Karpas-422 (cell line): ENCODE measurements around the gene IFT52. TPM values are rescaled to one million over a fixed set of nuclear protein-coding genes. Genes with fewer than 3 reads are reported as not detected.
"Not testable (repeated sequence)": the region's sequence is repeated elsewhere in the genome, so short reads cannot be mapped to it uniquely, and the experiment has no call there.

Experiments
- DNase-seq: peaks from one replicate; pipeline ENCODE4 v3.0.0-alpha.2; 2015
- H2AFZ ChIP-seq: fragments of 200-600 bp; sonication (generic); 2 replicates; pipeline ENCODE4 v1.6.1; 2014; ENCODE audit warnings: antibody characterized with exemption, low read length, mixed read lengths
- H3K27ac ChIP-seq: fragments of 200-600 bp; sonication (generic); 2 replicates; pipeline ENCODE4 v1.5.1; 2014; ENCODE audit warnings: mild to moderate bottlenecking, low read length, moderate library complexity
- H3K27me3 ChIP-seq: fragments of 200-600 bp; sonication (generic); 2 replicates; pipeline ENCODE4 v1.6.1; 2014; ENCODE audit warnings: low read length, mixed read lengths
- H3K36me3 ChIP-seq: fragments of 200-600 bp; sonication (generic); 2 replicates; pipeline ENCODE4 v1.6.1; 2014; ENCODE audit warnings: low read length, mixed read lengths; ENCODE audit not compliant: insufficient read depth
- H3K4me1 ChIP-seq: fragments of 200-600 bp; sonication (generic); 2 replicates; pipeline ENCODE4 v1.6.1; 2014; ENCODE audit warnings: mild to moderate bottlenecking, low read length, mixed read lengths
- H3K4me2 ChIP-seq: fragments of 200-600 bp; sonication (generic); 2 replicates; pipeline ENCODE4 v1.6.1; 2014; ENCODE audit warnings: low read length, low read depth, mild to moderate bottlenecking; ENCODE audit not compliant: poor library complexity, severe bottlenecking
- H3K4me3 ChIP-seq: fragments of 200-600 bp; sonication (generic); 2 replicates; pipeline ENCODE4 v1.5.1; 2014; ENCODE audit warnings: mild to moderate bottlenecking, antibody characterized with exemption, low read length, mixed read lengths
- H3K79me2 ChIP-seq: fragments of 200-600 bp; sonication (generic); 2 replicates; pipeline ENCODE4 v1.6.1; 2014; ENCODE audit warnings: mild to moderate bottlenecking, low read length, mixed read lengths
- H3K9ac ChIP-seq: fragments of 200-600 bp; sonication (generic); 2 replicates; pipeline ENCODE4 v1.6.0; 2014; ENCODE audit warnings: low read length
- H3K9me2 ChIP-seq: fragments of 200-600 bp; sonication (generic), shearing (Covaris generic); replicated peaks from 2 replicates; pipeline ENCODE4 v1.6.0; 2014; ENCODE audit warnings: mild to moderate bottlenecking, low read length, moderate library complexity; ENCODE audit not compliant: insufficient read depth
- H3K9me3 ChIP-seq: fragments of 300-700, 200-600 bp; sonication (generic); 2 replicates; pipeline ENCODE4 v1.6.1; 2014; ENCODE audit warnings: low read length, mixed read lengths
- H4K20me1 ChIP-seq: fragments of 200-600 bp; sonication (generic); 2 replicates; pipeline ENCODE4 v1.6.1; 2014; ENCODE audit warnings: mild to moderate bottlenecking, antibody characterized with exemption, low read length, low read depth; ENCODE audit not compliant: insufficient read depth
- total RNA-seq: library from RNA; depleted of rRNA; stranded (reverse); fragments of >200 nt; shearing (Covaris generic); gene quantifications from 2 replicates; pipeline ENCODE4 v1.2.3, GENCODE V29; 2014; ENCODE audit warnings: low replicate concordance

The IFT52 gene
- total RNA-seq, 1 experiment from 2014 or later: 34.5 TPM

DNA sequence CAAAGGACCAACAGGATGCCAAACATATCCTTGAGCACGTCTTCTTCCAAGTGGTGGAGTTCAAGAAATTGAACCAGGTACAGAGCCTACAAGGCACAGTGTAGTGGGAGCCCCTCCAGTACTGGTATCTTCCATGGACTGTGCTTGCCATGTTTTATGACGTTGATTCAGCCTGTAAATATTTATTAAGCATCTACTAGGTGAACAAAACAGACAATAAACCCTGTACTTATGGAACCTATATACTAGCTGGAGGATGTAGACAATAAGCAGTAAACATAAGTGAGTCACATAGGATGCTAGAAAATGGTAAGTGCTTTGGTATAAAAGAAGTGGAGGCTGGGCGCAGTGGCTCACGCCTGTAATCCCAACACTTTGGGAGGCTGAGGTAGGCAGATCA lies 51.8 kb downstream of the IFT52 start:
- no peaks in the 10 kb centered on the region for H3K4me1 ChIP-seq
- no peak overlapping the region for H3K4me3 ChIP-seq
- H3K4me2 ChIP-seq: no peak overlapping the region
- H3K9me3 ChIP-seq: no peaks in the 10 kb centered on the region
- no peak overlapping the region for H3K27ac ChIP-seq
- H3K36me3 ChIP-seq: no peaks in the 10 kb centered on the region; the same call in 1 of the 2 replicates
- H3K79me2 ChIP-seq: no peaks in the 10 kb centered on the region
- H3K9ac ChIP-seq: no peak overlapping the region
- H3K27me3 ChIP-seq: no peaks in the 10 kb centered on the region
- no peaks in the 10 kb centered on the region for H4K20me1 ChIP-seq
- no peak overlapping the region for H2AFZ ChIP-seq
- DNase-seq: no peak
- no peaks in the 10 kb centered on the region for H3K9me2 ChIP-seq

DNA sequence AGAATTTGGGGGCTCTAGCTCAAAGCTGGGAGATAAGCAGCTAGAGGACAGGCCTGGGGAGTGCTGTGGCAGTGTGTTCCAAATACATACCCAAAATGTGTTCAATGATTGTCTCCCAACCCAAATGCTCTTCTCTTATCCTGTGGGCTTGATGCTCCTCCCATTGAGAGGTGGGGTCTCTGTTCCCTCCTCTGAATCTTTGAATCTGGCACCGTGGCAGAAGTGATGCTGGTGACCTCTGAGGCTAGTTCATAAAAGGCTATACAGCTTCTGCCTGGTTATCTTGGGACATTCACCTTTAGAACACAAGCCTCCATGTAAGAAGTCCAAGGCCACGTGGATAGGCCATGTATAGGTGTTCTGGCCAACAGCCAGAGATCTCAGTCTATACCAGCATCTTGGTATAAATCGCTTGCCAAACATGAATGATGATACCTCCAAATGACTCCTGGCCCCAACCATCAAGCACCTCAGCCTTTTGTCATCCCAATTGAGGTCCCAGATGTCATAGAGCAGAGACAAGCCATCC lies 60.3 kb downstream of the IFT52 start:
- H3K4me1 ChIP-seq: no peaks in the 10 kb centered on the region; the same call in 1 of the 2 replicates
- H3K9ac ChIP-seq: no peak overlapping the region
- H3K79me2 ChIP-seq: no peaks in the 10 kb centered on the region
- H3K4me2 ChIP-seq: no peak overlapping the region
- no peaks in the 10 kb centered on the region for H3K36me3 ChIP-seq
- no peaks in the 10 kb centered on the region for H4K20me1 ChIP-seq
- H2AFZ ChIP-seq: no peak overlapping the region
- no peak overlapping the region for H3K4me3 ChIP-seq
- no peak for DNase-seq
- no peaks in the 10 kb centered on the region for H3K9me2 ChIP-seq
- H3K9me3 ChIP-seq: no peaks in the 10 kb centered on the region
- H3K27me3 ChIP-seq: no peaks in the 10 kb centered on the region
- H3K27ac ChIP-seq: no peak overlapping the region

DNA sequence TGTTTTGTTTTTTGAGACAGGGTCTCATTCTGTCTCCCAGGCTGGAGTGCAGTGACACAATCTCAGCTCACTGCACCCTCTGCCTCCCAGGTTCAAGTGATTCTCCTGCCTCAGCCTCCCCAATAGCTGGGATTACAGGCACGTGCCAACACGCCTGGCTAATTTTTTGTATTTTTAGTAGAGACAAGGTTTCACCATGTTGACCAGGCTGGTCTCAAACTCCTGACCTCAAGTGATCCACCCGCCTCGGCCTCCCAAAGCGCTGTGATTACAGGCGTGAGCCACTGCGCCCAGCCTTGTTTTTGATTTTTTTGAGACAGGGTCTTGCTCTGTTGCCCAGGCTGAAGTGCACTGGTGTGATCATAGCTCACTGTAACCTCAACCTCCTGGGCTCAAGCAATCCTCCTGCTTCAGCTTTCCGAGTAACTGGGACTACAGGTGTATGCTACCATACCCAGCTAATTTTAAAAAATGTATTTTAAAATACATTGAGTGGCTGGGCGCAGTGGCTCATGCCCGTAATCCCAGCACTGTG lies 61.0 kb downstream of the IFT52 start:
- H3K9me3 ChIP-seq, H2AFZ ChIP-seq, H3K4me1 ChIP-seq, H3K27ac ChIP-seq, DNase-seq, H3K9ac ChIP-seq, H3K4me3 ChIP-seq, H3K79me2 ChIP-seq, H3K36me3 ChIP-seq, H4K20me1 ChIP-seq, H3K9me2 ChIP-seq, H3K27me3 ChIP-seq, H3K4me2 ChIP-seq: not testable (repeated sequence)

- no peaks in the 10 kb centered on the region for H3K9me3 ChIP-seq
- H4K20me1 ChIP-seq: no peaks in the 10 kb centered on the region
- peaks cover 4% of the 10 kb centered on the region; the same call in 1 of the 2 replicates for H3K79me2 ChIP-seq
- DNase-seq: no peak
- no peak overlapping the region for H3K9ac ChIP-seq
- no peaks in the 10 kb centered on the region for H3K9me2 ChIP-seq
- no peak overlapping the region for H3K4me2 ChIP-seq
- H3K27me3 ChIP-seq: no peaks in the 10 kb centered on the region
- H3K36me3 ChIP-seq: no peaks in the 10 kb centered on the region
- peaks cover 10% of the 10 kb centered on the region for H3K4me1 ChIP-seq
- no peak overlapping the region for H3K27ac ChIP-seq
- no peak overlapping the region for H3K4me3 ChIP-seq
- no peak overlapping the region for H2AFZ ChIP-seq
These were observed 63.2 kb downstream of the IFT52 start for GRCh38 chr20:43653966-43654365.

DNA sequence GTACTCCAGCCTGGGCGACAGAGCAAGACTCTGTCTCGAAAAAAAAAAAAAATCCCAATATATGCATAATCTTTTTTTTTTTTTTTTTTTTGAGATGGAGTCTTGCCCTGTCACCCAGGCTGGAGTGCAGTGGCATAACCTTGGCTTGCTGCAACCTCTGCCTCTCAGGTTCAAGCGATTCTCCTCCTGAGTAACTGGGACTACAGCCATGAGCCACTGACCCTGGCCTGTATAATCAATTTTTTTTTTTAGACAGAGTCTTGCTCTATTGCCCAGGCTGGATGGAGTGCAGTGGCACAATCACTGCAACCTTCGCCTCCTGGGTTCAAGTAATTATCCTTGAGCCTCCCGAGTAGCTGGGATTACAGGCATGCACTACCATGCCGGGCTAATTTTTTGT lies 64.4 kb downstream of the IFT52 start:
- H3K27ac ChIP-seq, H3K27me3 ChIP-seq, H4K20me1 ChIP-seq, H3K9ac ChIP-seq, H3K36me3 ChIP-seq, H3K4me2 ChIP-seq, H3K4me3 ChIP-seq, H2AFZ ChIP-seq, H3K9me2 ChIP-seq, DNase-seq, H3K9me3 ChIP-seq, H3K79me2 ChIP-seq: not testable (repeated sequence)
- H3K4me1 ChIP-seq: peaks cover 14% of the 10 kb centered on the region

GRCh38 chr20:43655937-43656336 lies 65.2 kb downstream of the IFT52 start:
- Histone ChIP-seq H3K79me2 (peaks cover 4% of the 10 kb centered on the region; the same call in 1 of the 2 replicates), H3K4me1 (peaks cover 16% of the 10 kb centered on the region), H3K4me3 (no peak overlapping the region), H3K9me2 (no peaks in the 10 kb centered on the region), H3K9me3 (no peaks in the 10 kb centered on the region), H3K9ac (no peak overlapping the region), H3K27ac (no peak overlapping the region), H4K20me1 (no peaks in the 10 kb centered on the region), H3K27me3 (no peaks in the 10 kb centered on the region), H3K36me3 (no peaks in the 10 kb centered on the region), H3K4me2 (peak overlapping the region; percentile 91), H2AFZ (no peak overlapping the region)
- no peak for DNase-seq

DNA sequence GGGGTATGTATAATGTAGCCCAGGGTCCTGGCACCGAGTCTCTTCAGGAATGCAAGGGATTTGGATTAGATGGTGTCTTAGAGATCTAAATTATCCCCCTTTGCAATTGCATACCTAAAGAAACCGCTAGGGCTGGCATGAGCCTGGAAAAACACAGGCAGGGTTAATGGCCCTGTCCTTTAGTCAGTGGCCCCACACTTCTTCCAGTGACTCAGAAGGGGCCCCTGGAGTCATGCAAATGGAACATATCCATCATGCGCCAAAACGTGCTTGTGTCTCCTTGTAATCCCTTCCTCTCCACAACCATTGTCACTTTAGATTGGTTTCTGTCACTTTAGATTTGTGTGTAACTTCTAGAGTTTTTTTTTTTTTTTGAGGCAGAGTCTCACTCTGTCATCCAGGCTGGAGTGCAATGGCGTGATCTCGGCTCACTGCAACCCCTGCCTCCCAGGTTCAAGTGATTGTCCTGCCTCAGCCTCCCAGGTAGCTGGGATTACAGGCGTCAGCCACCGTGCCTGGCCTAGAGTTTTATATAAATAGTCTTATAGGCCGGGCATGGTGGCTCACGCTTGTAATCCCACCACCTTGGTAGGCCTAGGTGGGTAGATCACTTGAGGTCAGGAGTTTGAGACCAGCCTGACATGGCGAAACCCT lies 67.5 kb downstream of the IFT52 start:
- H3K9me2 ChIP-seq: no peaks in the 10 kb centered on the region
- no peaks in the 10 kb centered on the region for H3K27me3 ChIP-seq
- H2AFZ ChIP-seq: no peak overlapping the region
- H3K79me2 ChIP-seq: peaks cover 4% of the 10 kb centered on the region; the same call in 1 of the 2 replicates
- H3K9ac ChIP-seq: peak overlapping the region; percentile 87
- H3K36me3 ChIP-seq: no peaks in the 10 kb centered on the region
- peak overlapping the region; percentile 91 for H3K4me2 ChIP-seq
- H4K20me1 ChIP-seq: no peaks in the 10 kb centered on the region
- H3K9me3 ChIP-seq: no peaks in the 10 kb centered on the region
- H3K4me1 ChIP-seq: peaks cover 16% of the 10 kb centered on the region
- H3K27ac ChIP-seq: peak overlapping the region; percentile 24; the same call in 1 of the 2 replicates
- DNase-seq: peak; percentile 50
- peak overlapping the region; percentile 93 for H3K4me3 ChIP-seq

GRCh38 chr20:43658723-43659419 lies 68.1 kb downstream of the IFT52 start:
- H3K4me3 ChIP-seq: no peak overlapping the region; the same call in 1 of the 2 replicates
- H2AFZ ChIP-seq: no peak overlapping the region
- no peak overlapping the region for H3K27ac ChIP-seq
- H3K4me2 ChIP-seq: peak overlapping the region; percentile 91
- DNase-seq: peak; percentile 66
- H3K4me1 ChIP-seq: peaks cover 16% of the 10 kb centered on the region
- H3K9me2 ChIP-seq: no peaks in the 10 kb centered on the region
- no peaks in the 10 kb centered on the region for H3K9me3 ChIP-seq
- H4K20me1 ChIP-seq: no peaks in the 10 kb centered on the region
- H3K79me2 ChIP-seq: peaks cover 4% of the 10 kb centered on the region; the same call in 1 of the 2 replicates
- no peaks in the 10 kb centered on the region for H3K27me3 ChIP-seq
- H3K9ac ChIP-seq: 0 out of 2 replicates have a peak overlapping the region, but pooled peaks have one; percentile 87
- H3K36me3 ChIP-seq: no peaks in the 10 kb centered on the region
